HEK293T (cell line): ENCODE results near the gene SPEM3.

ENCODE experiments used
- CTCF ChIA-PET: fragments of 350-600 bp; formaldehyde crosslinking; extraction: SDS; loops from one replicate; lab custom pipeline; 2021; ENCODE audit warnings: antibody characterized with exemption, inconsistent platforms; lab: Yijun Ruan, JAX
- POLR2A ChIA-PET: fragments of 350-600 bp; formaldehyde crosslinking; extraction: SDS; loops from one replicate; lab custom pipeline; 2020; ENCODE audit warnings: antibody characterized with exemption, inconsistent platforms; lab: Yijun Ruan, JAX
- DNase-seq: peaks from one replicate; pipeline ENCODE4 v3.0.0; 2012; ENCODE audit warnings: mixed read lengths; ENCODE audit errors: extremely low spot score
- ARNT ChIP-seq: fragments of 450-650 bp; IDR thresholded peaks from 2 replicates; pipeline ENCODE4 v1.6.1; 2017; ENCODE audit warnings: mild to moderate bottlenecking
- BHLHE40 ChIP-seq: fragments of 450-650 bp; IDR thresholded peaks from 2 replicates; pipeline ENCODE4 v1.6.1; 2016; ENCODE audit warnings: mild to moderate bottlenecking, moderate library complexity, borderline replicate concordance
- CTBP1 ChIP-seq: fragments of 450-650 bp; IDR thresholded peaks from 2 replicates; pipeline ENCODE4 v1.6.1; 2016; ENCODE audit warnings: borderline replicate concordance
- ELF4 ChIP-seq: fragments of 450-650 bp; IDR thresholded peaks from 2 replicates; pipeline ENCODE4 v1.6.1; 2017; ENCODE audit warnings: antibody characterized with exemption
- FOXA1 ChIP-seq: fragments of 450-650 bp; IDR thresholded peaks from 2 replicates; pipeline ENCODE4 v1.6.1; 2016; ENCODE audit warnings: mild to moderate bottlenecking
- FOXK2 ChIP-seq: fragments of 450-650 bp; IDR thresholded peaks from 2 replicates; pipeline ENCODE4 v1.6.1; 2016; ENCODE audit warnings: mild to moderate bottlenecking
- FOXM1 ChIP-seq: fragments of 450-650 bp; IDR thresholded peaks from 2 replicates; pipeline ENCODE4 v1.6.1; 2017; ENCODE audit warnings: mild to moderate bottlenecking, borderline replicate concordance
- HDGF ChIP-seq: fragments of 450-650 bp; IDR thresholded peaks from 2 replicates; pipeline ENCODE4 v1.6.1; 2017; ENCODE audit warnings: antibody characterized with exemption, borderline replicate concordance
- L3MBTL2 ChIP-seq: fragments of 450-650 bp; conservative IDR thresholded peaks from 2 replicates; pipeline ENCODE4 v1.6.1; 2016; ENCODE audit warnings: mild to moderate bottlenecking
- LEF1 ChIP-seq: fragments of 450-650 bp; IDR thresholded peaks from 2 replicates; pipeline ENCODE4 v1.6.1; 2017; ENCODE audit warnings: mild to moderate bottlenecking, borderline replicate concordance
- NFRKB ChIP-seq: fragments of 450-650 bp; IDR thresholded peaks from 2 replicates; pipeline ENCODE4 v1.6.1; 2016; ENCODE audit warnings: mild to moderate bottlenecking, moderate library complexity
- SP1 ChIP-seq: fragments of 450-650 bp; IDR thresholded peaks from 2 replicates; pipeline ENCODE4 v1.6.1; 2017
- SUZ12 ChIP-seq: fragments of 450-650 bp; IDR thresholded peaks from 2 replicates; pipeline ENCODE4 v1.6.1; 2016; ENCODE audit warnings: mild to moderate bottlenecking
- TARDBP ChIP-seq: fragments of 450-650 bp; IDR thresholded peaks from 2 replicates; pipeline ENCODE4 v1.6.1; 2016
- ZNF384 ChIP-seq: fragments of 450-650 bp; IDR thresholded peaks from 2 replicates; pipeline ENCODE4 v1.6.1; 2016
- TF ChIP-seq, protein P1 (sequence below): fragments of 450-650 bp; IDR thresholded peaks from 2 replicates; pipeline ENCODE4 v1.6.1; 2016

Gene SPEM3

DNA sequence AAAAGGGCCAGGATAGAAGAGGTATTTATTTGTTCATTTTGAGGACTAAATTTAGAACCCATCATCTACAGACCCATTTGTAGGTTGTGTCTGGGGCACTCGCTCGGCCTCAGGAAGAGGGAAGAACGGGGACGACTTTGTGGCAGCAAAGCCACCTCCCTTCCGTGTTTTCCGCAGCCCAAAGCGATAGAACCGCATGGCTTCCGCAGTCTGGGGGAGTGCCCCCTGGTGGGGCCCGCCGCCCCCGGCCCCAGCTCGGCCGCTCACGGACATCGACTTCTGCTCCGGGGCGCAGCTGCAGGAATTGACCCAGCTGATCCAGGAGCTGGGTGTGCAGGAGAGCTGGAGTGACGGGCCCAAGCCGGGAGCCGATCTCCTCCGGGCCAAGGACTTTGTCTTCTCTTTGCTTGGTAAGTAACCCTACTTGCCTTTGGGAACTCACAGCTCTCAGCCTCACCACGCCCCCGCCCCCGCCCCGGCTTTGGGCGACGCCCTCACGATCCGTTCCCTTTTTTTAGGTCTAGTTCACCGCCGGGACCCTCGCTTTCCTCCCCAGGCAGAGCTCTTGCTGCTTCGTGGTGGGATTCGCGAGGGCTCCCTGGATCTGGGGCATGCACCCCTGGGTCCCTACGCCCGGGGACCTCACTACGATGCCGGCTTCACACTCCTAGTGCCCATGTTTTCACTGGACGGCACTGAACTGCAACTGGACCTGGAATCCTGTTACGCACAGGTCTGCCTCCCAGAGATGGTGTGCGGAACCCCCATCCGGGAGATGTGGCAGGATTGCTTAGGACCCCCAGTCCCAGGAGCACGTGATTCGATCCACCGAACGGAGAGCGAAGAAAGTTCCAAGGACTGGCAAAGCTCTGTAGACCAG lies 7.3 kb downstream of the SPEM3 start:
- ChIA-PET CTCF (interaction anchor here (0.6 to 2.7 kb wide), 4 partner anchors 8 to 1278 kb away, joined by 3 to 11 read pairs (median 4); partner anchors contain the start of gene CHRNB1), POLR2A (interaction anchor here (0.7 to 7.5 kb wide), 14 partner anchors 9 to 125 kb away, joined by 3 to 55 read pairs (median 4); partner anchors contain the start of genes CHRNB1, NEURL4, NLGN2 and POLR2A)
- TF ChIP-seq, protein P1, sequence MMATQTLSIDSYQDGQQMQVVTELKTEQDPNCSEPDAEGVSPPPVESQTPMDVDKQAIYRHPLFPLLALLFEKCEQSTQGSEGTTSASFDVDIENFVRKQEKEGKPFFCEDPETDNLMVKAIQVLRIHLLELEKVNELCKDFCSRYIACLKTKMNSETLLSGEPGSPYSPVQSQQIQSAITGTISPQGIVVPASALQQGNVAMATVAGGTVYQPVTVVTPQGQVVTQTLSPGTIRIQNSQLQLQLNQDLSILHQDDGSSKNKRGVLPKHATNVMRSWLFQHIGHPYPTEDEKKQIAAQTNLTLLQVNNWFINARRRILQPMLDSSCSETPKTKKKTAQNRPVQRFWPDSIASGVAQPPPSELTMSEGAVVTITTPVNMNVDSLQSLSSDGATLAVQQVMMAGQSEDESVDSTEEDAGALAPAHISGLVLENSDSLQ, result peak; percentile 15; the same call in 1 of the 2 replicates
- TF ChIP-seq FOXK2, result no peak
- DNase-seq, result peak; percentile 29

DNA sequence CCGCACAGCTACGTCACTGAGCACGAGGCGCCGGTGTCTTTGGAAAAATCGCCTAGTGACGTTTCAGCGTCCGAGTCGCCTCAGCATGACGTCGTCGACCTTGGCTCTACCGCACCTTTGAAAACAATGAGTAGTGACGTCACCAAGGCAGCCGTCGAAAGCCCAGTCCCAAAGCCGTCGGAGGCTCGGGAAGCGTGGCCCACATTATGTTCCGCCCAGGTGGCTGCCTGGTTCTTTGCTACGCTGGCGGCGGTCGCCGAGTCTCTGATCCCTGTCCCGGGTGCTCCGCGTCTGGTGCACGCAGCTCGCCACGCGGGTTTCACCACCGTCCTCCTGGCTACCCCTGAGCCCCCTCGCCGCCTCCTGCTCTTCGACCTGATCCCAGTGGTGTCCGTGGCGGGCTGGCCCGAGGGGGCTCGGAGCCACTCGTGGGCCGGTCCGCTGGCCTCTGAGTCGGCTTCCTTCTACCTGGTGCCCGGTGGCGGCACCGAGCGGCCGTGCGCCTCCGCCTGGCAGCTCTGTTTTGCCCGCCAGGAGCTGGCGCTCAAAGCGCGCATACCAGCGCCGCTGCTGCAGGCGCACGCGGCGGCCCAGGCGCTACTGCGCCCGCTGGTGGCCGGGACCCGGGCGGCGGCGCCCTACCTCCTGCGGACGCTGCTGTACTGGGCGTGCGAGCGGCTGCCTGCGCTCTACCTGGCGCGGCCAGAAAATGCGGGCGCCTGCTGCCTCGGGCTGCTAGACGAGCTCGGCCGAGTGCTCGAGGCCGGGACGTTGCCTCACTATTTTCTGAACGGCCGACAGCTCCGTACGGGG lies 8.1 kb downstream of the SPEM3 start:
- DNase-seq, result peak; percentile 75
- ChIA-PET POLR2A (interaction anchor here (1.0 to 7.5 kb wide), 11 partner anchors 8 to 124 kb away, joined by 3 to 55 read pairs (median 6); partner anchors contain the start of genes CHRNB1, NEURL4, NLGN2 and SLC35G6), CTCF (interaction anchor here (0.6 to 2.7 kb wide), 5 partner anchors 9 to 124 kb away, joined by 3 to 11 read pairs (median 3); partner anchors contain the start of gene SENP3)
- TF ChIP-seq HDGF (no peak), L3MBTL2 (peak; percentile 55), ARNT (no peak; the same call in 1 of the 2 replicates), SP1 (no peak)
- TF ChIP-seq, protein P1, result no peak

DNA sequence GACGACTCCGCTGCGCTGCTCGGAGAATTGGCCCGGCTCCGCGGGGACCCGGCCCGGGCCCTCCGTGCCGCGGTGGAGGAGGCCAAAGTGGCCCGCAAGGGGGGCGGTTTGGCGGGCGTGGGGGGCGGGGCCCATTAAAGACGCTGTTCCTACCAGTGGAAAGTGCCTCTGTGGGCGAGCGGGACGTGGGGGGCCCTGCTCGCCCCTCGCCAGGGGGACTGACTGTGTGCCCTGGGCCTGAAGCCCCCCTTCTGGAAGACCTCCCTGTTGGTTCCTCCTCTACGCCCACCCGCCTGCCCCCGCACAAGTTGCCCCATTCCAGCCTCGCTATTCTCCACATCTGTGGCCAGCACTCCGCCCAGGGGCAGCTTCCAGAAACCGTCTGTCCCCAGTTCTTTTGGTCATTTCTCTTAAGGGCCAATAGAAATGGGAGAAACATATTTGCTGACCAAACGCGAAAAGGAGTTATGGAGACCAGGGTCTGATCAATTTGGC lies 8.8 kb downstream of the SPEM3 start:
- ChIA-PET CTCF (interaction anchor here (0.6 to 2.7 kb wide), 4 partner anchors 8 to 123 kb away, joined by 3 to 11 read pairs (median 5); partner anchors contain the start of gene SENP3), POLR2A (interaction anchor here (1.0 to 7.5 kb wide), 8 partner anchors 29 to 123 kb away, joined by 3 to 55 read pairs (median 5); partner anchors contain the start of genes POLR2A, SLC35G6 and ZBTB4)
- TF ChIP-seq FOXM1, result no peak
- TF ChIP-seq SP1, result no peak
- TF ChIP-seq ARNT, result no peak
- TF ChIP-seq ELF4, result no peak
- TF ChIP-seq ZNF384, result no peak
- TF ChIP-seq FOXK2, result no peak
- no peak for TF ChIP-seq TARDBP
- TF ChIP-seq BHLHE40, result no peak
- TF ChIP-seq SUZ12, result no peak
- TF ChIP-seq NFRKB, result no peak
- no peak for TF ChIP-seq HDGF
- TF ChIP-seq, protein P1, result no peak
- no peak for TF ChIP-seq FOXA1
- no peak for TF ChIP-seq L3MBTL2
- TF ChIP-seq CTBP1, result no peak
- no peak for TF ChIP-seq LEF1

DNA sequence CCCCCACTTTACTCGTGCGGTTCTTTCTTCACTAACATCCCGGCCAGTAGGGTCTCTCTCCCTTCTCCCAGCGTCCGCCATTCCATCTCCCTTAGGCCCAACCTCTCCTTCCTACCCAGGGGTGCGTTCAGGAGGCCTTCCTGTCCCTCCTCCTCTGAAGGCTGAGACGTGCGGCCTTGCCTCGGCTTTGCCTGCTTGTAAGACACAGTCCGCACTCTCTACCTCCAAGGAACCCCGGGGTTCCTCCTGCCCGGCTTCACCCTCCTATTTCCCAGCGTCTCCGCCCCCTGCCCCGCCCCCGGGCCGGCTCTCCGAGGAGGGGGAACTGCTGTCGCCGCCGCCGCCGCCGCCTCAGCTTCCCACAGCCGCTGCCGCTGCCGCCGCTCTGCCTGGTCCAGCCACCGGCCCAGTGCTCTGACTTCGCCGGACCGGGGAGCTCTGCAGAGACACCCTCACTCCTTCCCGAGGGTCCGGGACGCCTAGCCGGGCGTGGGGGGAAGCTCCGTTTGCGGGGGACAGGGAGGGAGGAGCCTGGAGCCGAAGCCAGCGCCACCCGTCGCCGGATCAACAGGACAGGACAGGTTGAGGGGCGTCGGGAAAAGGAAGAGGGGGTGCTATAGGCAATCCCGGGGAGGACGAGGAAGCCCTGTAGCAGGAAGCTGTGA lies 9.4 kb downstream of the SPEM3 start:
- TF ChIP-seq FOXK2 (no peak), HDGF (no peak), LEF1 (no peak), NFRKB (no peak), SP1 (no peak), ARNT (no peak), BHLHE40 (no peak), ZNF384 (no peak), CTBP1 (no peak), SUZ12 (no peak), FOXA1 (no peak), TARDBP (no peak), L3MBTL2 (no peak)
- TF ChIP-seq, protein P1, result no peak
- DNase-seq, result no peak
- ChIA-PET CTCF (interaction anchor here (1.9 kb wide), 1 partner anchor 123 kb away, joined by 7 read pairs; the partner anchor contains the start of gene SENP3), POLR2A (interaction anchor here (1.2 to 7.5 kb wide), 3 partner anchors 40 to 112 kb away, joined by 3 to 55 read pairs (median 24); partner anchors contain the start of genes POLR2A, SLC35G6 and ZBTB4)

More for the DNA sequence above, 8.8 kb downstream of the SPEM3 start:
- DNase-seq, result no peak
